ENCODE results near the gene MXI1.
"Not testable (repeated sequence)": the region's sequence is repeated elsewhere in the genome, so short reads cannot be mapped to it uniquely, and the experiment has no call there.

MXI1 gene

DNA sequence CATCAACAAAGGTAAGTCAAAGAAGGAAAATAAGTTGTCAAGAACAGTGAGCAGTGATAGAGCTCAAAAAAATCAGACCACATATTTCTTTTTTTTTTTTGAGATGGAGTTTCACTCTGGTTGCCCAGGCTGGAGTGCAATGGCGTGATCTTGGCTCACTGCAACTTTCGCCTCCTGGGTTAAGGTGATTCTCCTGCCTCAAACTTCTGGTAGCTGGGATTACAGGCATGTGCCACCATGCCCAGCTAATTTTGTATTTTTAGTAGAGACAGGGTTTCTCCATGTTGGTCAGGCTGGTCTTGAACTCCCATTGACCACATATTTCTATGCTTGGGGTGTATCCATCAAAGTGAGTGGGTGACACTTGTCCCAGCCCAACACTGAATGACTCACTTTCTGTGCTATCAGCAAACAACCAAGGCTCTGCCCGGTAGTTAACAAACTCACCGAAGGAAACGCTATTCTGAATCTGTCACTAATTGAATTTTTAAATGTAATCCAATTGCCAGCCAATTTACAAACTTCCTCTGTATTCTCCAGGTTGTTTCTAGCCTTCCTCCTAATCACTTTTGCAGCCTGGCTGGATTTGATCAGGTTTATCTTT is 116.9 kb downstream of the MXI1 start:
- DNase-seq = no peak

DNA sequence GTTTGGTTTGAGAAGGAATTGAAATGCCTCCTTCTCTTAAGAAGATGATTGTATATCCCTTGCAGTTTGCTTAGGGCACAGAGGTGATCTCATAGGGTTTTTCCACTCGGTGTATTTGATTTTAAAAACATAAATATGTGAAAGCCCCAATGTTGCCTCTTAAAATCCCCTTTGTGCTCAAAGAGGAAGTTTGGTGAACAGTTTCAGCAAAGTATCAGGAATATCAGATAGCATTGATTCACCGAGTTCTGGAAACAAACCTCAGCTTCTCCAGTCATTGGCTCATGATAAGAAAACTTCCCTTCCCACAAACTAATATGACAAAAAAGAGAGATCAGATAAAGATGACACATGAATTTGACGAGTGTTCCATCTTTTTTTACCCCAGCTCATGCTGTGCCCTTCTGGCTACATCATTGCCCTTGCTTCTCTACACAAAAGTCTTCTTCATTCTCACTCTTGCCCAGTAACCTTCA is 117.4 kb downstream of the MXI1 start:
- DNase-seq = no peak

DNA sequence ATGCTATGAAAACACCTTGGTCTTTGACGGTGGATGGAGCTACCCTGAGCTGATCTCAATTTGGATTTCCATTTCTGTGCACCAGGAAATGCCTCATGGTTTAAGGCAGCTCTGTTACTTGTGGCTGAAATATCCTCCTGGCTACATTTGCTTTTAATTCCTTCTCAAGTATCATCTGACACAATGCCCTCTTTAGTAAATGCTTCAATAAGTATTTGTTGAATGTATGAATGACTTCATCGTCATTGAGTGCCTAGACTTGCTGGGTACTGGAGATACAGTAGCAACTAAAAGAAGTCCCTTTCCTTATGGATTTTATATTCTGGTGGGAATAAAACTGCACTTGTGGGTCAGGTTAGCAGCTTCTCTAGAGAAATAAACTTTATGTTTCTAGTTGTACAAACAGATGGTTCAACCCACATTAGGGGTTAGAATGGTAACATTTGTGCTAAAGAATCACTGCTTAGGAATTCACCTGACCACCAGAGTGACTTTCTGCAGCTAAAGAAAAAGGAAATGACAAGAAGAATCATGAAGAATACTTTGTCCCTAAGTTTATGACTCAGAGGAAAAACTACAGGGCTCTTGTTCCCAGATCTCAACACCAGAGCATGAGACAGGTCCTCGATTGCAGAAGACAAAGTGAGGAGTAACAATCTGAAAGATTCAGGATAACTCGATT is 119.1 kb downstream of the MXI1 start:
- no peak for DNase-seq

DNA sequence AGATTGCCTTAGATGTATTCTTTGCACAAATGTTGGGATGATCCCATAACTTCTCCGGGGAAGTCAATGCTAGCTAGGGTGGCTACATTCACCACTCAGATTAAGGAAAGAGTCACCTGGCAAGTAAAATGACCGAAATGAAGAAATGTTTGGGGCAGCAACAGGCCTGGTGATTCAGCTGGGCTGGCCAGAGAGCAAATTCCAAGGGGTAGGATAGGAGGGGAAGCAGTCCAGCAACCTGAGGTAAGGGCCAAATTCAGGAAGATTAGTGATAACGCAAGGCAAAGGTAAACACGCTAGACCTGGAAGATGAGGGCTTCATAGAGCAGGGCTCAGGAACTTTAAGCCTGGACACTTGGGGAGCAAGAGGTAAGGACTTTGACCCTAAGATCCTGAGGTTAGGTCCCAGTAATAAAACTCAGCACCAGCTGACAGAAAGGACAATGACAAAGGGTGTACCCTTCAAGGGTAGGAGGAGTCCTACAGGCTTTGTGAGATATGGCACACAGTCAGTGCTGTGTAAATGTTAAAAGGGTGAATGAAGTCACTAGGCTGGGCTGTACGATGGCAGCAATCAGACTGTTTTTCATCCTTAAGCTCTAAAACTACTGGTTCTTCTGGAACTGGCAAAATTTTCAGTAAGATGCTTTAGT is 120.0 kb downstream of the MXI1 start:
- DNase-seq = no peak

DNA sequence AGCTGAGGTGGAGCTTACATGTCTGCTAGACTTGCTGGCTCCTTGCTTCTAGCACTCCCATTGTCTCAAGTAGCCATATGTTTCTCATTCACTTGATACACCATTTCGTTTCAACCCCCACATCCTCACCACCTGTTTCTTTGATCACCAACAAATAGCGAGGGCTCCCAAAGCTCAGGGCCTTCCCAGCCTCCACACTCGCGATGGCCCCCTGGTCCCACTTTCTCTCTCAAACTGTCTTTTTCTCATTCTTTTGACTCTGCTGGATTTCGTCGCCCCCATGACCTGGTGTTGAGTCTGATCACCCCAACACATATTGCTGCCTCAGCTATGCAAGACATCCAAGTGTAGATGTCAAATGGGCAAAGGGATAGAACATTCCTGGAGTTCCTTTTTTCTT is 123.3 kb downstream of the MXI1 start:
- DNase-seq = no peak

DNA sequence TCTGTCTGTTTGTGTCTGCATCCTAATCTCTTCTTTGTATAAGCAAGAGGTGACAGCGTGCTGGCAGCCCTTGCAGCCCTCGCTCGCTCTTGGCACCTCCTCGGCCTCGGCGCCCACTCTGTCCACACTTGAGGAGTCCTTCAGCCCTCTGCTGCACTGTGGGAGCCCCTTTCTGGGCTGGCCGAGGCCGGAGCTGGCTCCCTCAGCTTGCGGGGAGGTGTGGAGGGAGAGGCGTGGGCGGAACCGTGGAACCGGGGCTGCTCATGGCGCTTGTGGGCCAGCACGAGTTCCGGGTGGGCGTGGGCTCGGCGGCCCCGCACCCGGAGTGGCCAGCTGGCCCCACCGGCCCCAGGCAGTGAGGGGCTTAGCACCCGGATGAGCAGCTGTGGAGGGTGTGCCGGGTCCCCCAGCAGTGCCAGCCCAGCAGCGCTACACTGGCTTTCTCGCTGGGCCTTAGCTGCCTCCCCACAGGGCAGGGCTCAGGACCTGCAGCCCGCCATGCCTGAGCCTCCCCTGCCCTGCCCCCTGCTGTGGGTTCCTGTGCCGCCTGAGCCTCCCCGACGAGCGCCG is 123.9 kb downstream of the MXI1 start:
- not testable (repeated sequence) for DNase-seq

DNA sequence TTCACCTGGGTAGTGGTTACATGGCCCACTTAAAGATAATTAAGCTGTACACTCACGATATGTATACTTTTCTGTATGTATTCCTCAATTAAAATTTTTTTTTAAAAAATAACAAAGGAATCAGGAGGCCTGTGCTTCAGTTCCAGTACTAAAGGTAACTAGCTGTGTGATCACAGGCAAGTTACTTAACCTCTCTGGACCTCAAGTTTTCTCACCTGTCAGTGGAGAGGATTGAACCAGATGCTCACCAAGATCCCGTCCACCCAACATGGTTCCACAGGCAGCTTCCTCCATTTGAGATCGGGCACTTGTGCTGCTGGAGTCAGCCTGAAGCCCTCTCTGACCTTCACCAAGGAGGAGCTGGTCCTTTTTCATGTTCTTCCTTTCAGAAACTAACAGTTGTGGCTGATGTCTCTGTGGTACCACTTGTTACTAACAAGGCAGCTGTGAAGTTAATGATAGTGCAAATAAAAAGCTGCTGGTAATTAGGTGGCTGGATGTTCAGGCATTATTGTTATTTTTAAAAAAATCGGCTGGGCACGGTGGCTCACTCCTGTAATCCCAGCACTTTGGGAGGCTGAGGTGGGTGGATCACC is 126.8 kb downstream of the MXI1 start:
- no peak for DNase-seq

DNA sequence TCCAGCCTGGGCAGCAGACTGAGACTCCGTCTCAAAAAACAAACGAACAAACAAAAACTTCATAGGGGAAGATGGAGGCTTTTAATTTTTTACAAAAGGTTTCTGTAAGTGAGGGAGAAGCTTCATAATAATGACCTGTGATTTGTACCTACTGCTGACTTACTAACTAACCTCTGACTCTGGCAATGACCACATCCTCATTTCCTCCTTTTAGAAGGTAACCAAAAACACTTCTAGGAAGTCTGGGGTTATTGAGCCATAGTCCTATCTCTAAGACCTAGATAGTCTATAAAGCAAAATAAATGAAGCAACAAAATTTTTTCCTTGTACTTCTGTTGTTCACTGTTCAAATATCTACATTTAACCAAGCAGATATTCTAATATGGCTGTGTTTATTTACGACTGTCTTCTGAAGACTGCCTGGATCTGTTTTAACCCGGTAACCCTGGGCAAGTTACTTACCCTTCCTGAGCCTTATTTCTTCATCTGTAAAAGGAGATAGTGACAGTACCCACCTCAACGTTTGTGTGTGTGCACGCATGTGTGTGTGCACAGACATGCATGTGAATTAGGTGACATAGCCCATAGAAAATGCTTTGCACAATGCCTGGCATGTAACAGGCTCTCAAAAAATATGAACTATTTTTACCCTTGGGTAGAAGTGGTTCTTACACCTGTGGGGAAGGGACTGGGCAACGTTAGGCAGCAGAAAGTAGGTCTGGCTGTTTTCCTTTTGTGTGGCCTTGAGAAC is 128.1 kb downstream of the MXI1 start:
- DNase-seq = no peak

DNA sequence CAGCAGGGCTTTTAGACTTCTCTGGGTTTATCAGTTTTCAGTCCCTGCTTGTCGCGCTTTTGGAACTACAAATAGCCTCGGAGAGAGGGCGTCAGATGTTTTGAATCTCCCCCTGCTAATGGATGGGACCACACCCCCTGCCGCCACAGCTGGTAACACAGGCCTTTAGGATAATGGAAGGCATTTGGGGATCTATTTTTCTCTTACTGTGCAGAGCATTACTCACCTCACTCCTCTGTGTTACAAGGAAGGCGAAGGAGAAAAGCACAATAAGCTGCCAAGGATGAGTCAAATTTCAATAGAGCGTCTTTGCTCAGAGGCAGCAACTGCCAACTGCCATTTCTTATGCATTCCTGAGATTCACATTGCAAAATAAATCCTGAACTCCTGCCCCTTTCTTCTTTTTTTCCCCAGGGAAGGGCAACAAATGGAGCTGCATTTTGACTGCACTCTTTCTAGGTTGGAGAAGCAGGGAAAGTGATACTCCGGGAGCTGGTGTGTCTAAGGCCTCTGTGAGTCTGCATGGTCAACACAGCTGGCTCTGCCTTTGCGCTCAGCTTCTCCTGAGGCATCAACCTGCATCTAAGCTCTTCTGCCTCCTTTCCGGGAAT is 128.8 kb downstream of the MXI1 start:
- no peak for DNase-seq

All from NCI-H1436 (cell line).